ENCODE data around the gene KLRF1. TPM values are rescaled to one million over a fixed set of nuclear protein-coding genes. Genes with fewer than 3 reads are reported as not detected.
A peak's percentile ranks its signal among the peaks of the same experiment; 100 is the strongest.

Gene KLRF1
- total RNA-seq, 4 donors from 2014 or later = not detected

DNA sequence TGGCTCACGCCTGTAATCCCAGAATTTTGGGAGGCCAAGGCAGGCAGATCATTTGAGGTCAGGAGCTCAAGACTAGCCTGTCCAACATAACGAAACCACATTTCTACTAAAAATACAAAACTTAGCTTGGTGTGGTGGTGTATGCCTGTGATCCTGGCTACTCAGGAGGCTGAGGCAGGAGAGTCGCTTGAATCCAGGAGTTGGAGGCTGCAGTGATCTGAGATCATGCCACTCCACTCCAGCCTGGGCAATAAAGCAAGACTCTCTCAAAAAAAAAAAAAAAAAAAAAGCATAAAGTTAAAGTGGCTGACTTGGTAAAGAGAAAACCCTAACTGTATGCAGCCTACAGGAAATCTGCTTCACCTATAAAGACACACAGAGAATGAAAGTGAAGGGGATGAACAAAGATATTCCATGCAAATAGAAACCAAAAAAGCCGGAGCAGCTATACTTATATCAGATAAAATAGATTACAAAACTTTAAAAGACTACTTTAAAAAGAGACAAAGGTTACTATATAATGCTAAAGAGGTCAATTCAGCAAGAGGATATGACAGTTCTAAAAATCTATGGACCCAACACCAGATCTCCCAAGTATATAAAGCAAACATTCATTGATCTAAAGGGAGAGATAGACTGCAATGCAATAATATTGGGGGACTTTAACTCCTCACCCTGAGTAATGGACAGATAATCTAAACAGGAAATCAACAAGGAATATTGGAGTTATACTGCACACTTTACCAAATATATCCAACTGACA, 37.8 kb downstream of the KLRF1 start:
- H3K27ac ChIP-seq = peak overlapping the region in 3 of 4 donors; percentile 81 to 88 (median 85)
- no peaks in the 10 kb centered on the region for H3K27me3 ChIP-seq
- ATAC-seq (no peak), DNase-seq (no peak)
- peaks cover under 1 to 9% of the 10 kb centered on the region in 2 donors for H3K4me1 ChIP-seq
- intact Hi-C loops (cut with DNase I; ENCODE audit: low total_unique reads) (no loop called here), in situ Hi-C loops (cut with MboI; ENCODE audit: low sequenced_read_pairs in 4 of 4) (no loop called here)
- no peak for TF ChIP-seq POLR2A (IDR thresholded peaks at IDR 0.05)
- TF ChIP-seq, protein P1, sequence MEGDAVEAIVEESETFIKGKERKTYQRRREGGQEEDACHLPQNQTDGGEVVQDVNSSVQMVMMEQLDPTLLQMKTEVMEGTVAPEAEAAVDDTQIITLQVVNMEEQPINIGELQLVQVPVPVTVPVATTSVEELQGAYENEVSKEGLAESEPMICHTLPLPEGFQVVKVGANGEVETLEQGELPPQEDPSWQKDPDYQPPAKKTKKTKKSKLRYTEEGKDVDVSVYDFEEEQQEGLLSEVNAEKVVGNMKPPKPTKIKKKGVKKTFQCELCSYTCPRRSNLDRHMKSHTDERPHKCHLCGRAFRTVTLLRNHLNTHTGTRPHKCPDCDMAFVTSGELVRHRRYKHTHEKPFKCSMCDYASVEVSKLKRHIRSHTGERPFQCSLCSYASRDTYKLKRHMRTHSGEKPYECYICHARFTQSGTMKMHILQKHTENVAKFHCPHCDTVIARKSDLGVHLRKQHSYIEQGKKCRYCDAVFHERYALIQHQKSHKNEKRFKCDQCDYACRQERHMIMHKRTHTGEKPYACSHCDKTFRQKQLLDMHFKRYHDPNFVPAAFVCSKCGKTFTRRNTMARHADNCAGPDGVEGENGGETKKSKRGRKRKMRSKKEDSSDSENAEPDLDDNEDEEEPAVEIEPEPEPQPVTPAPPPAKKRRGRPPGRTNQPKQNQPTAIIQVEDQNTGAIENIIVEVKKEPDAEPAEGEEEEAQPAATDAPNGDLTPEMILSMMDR (IDR thresholded peaks at IDR 0.05 in 4 of 5, conservative IDR thresholded peaks at IDR 0.05 in 1 of 5) = no peak
- H3K36me3 ChIP-seq = no peaks in the 10 kb centered on the region
- H3K4me3 ChIP-seq = peak overlapping the region in 3 of 4 donors; percentile 20 to 60 (median 55)
- H3K9me3 ChIP-seq = no peaks in the 10 kb centered on the region

DNA sequence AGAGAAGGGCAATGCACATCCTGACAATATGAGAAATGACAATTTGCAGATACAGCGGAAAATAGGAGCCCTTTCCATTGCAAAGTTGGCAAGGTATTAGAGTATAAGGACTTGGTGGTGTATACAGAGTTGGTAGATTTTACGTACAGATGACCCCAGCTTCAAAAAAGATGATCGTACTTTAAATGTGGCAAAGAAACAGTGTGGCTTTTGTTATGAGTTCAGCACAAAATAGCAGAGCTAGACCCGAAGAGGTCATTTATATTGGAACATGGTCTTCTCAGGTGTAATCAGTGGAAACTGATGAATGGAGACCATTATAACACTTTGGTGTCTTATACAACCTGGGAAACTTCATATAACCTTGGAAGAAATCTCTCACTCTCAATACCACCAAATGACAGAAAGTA, 39.6 kb downstream of the KLRF1 start:
- in situ Hi-C loops (cut with MboI; ENCODE audit: low sequenced_read_pairs in 4 of 4) = no loop called here
- intact Hi-C loops (cut with DNase I; ENCODE audit: low total_unique reads) = no loop called here
- no peaks in the 10 kb centered on the region for H3K36me3 ChIP-seq
- peak overlapping the region; percentile 79 to 88 (median 83) for H3K27ac ChIP-seq
- H3K4me1 ChIP-seq = peaks cover 10 to 12% of the 10 kb centered on the region in 2 donors
- DNase-seq (no peak), ATAC-seq (no peak)
- no peaks in the 10 kb centered on the region for H3K9me3 ChIP-seq
- H3K4me3 ChIP-seq = peak overlapping the region; percentile 52 to 60 (median 56)
- no peaks in the 10 kb centered on the region for H3K27me3 ChIP-seq
- TF ChIP-seq POLR2A (IDR thresholded peaks at IDR 0.05) = no peak
- TF ChIP-seq, protein P1 (IDR thresholded peaks at IDR 0.05 in 4 of 5, conservative IDR thresholded peaks at IDR 0.05 in 1 of 5) = no peak

- in situ Hi-C loops (cut with MboI; ENCODE audit: low sequenced_read_pairs in 4 of 4) = no loop called here
- no peaks in the 10 kb centered on the region for H3K27me3 ChIP-seq
- H3K4me3 ChIP-seq = peak overlapping the region; percentile 52 to 60 (median 56)
- H3K27ac ChIP-seq = peak overlapping the region; percentile 79 to 88 (median 83)
- no peaks in the 10 kb centered on the region for H3K36me3 ChIP-seq
- no peaks in the 10 kb centered on the region for H3K9me3 ChIP-seq
- intact Hi-C loops (cut with DNase I; ENCODE audit: low total_unique reads) = no loop called here
- DNase-seq (no peak), ATAC-seq (no peak)
- peaks cover 10 to 12% of the 10 kb centered on the region in 2 donors for H3K4me1 ChIP-seq
- no peak for TF ChIP-seq POLR2A (IDR thresholded peaks at IDR 0.05)
- TF ChIP-seq, protein P1 (IDR thresholded peaks at IDR 0.05 in 4 of 5, conservative IDR thresholded peaks at IDR 0.05 in 1 of 5) = no peak
Measured at GRCh38 chr12:9867531-9867930, 40.2 kb downstream of the KLRF1 start.

DNA sequence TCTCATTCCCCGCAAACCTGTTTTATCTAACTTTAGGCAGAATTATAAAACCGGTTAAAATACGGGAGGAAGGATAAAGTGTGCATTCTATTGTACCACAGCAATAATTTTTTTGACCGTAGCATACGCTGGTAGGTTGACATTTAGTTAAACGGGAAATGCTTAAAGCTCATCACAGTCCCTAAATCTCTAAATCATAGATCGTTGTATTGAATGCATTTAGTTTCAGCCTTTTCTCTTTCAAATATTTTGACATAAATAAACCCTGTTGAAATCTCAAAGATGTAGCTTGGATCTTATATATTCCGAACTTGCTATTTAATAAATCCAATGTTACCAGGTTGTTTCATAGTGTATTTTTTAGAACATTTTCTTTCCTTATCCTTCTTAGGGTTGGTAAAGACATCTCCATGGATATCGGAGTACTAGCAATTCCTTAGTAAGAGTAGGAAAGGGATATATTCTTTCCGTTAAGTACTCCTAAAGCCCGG, 41.1 kb downstream of the KLRF1 start:
- Histone ChIP-seq H3K27ac (peak overlapping the region; percentile 79 to 88 (median 83)), H3K4me3 (peak overlapping the region; percentile 52 to 60 (median 56)), H3K36me3 (no peaks in the 10 kb centered on the region), H3K27me3 (no peaks in the 10 kb centered on the region), H3K4me1 (peaks cover 10 to 12% of the 10 kb centered on the region in 2 donors), H3K9me3 (no peaks in the 10 kb centered on the region)
- DNase-seq = no peak
- no peak for TF ChIP-seq POLR2A (IDR thresholded peaks at IDR 0.05)
- TF ChIP-seq, protein P1 (IDR thresholded peaks at IDR 0.05 in 4 of 5, conservative IDR thresholded peaks at IDR 0.05 in 1 of 5) = no peak
- intact Hi-C loops (cut with DNase I; ENCODE audit: low total_unique reads) = no loop called here
- no peak for ATAC-seq
- in situ Hi-C loops (cut with MboI; ENCODE audit: low sequenced_read_pairs in 4 of 4) = no loop called here
